Measurements from ENCODE around the gene TRAF3IP1. TPM values are rescaled to one million over a fixed set of nuclear protein-coding genes. Genes with fewer than 3 reads are reported as not detected.

Gene TRAF3IP1
- total and polyA plus RNA-seq, 4 donors, result 8.9 to 41.0 (median 14.7) TPM

GRCh38 chr2:238398577-238398976 is 78.3 kb downstream of the TRAF3IP1 start:
- H3K27ac ChIP-seq (ENCODE audit: low read depth in 1 of 2, low read length in 1 of 2), result no peak overlapping the region
- no peak overlapping the region for H3K4me3 ChIP-seq
- H3K36me3 ChIP-seq (ENCODE audit: control insufficient read depth in 4 of 4, insufficient read depth in 4 of 4, low read length in 4 of 4), result peaks cover 0 to 8% (median 6%) of the 10 kb centered on the region in 4 donors
- no peak for ATAC-seq (ENCODE audit: insufficient read depth, low FRiP score)
- no peak overlapping the region for H3K9ac ChIP-seq (ENCODE audit: insufficient read depth in 1 of 2, low read length in 2 of 2)
- H3K27me3 ChIP-seq (ENCODE audit: control insufficient read depth in 3 of 3, insufficient read depth in 3 of 3, low read length in 2 of 3), result no peaks in the 10 kb centered on the region
- 88 to 90% methylated on average over 6 of the region's 6 CpGs for WGBS, 2 donors
- peaks cover 0 to 1% (median 0%) of the 10 kb centered on the region in 4 donors for H3K9me3 ChIP-seq (ENCODE audit: control insufficient read depth in 4 of 4, insufficient read depth in 3 of 4, low read length in 3 of 4)
- H3K4me1 ChIP-seq (ENCODE audit: control insufficient read depth in 5 of 5, insufficient read depth in 5 of 5, low read length in 5 of 5), result peaks cover 0 to 6% (median 0%) of the 10 kb centered on the region in 5 donors
- no peak for DNase-seq
- TF ChIP-seq CTCF (IDR thresholded peaks at IDR 0.05; ENCODE audit: control extremely low read depth, extremely low read depth), result no peak

- no peak for ATAC-seq (ENCODE audit: insufficient read depth, low FRiP score)
- WGBS, 2 donors, result 82 to 88% methylated on average over 2 of the region's 2 CpGs
- peaks cover 0 to 1% (median 0%) of the 10 kb centered on the region in 4 donors for H3K9me3 ChIP-seq (ENCODE audit: control insufficient read depth in 4 of 4, insufficient read depth in 3 of 4, low read length in 3 of 4)
- peaks cover 0 to 6% (median 0%) of the 10 kb centered on the region in 5 donors for H3K4me1 ChIP-seq (ENCODE audit: control insufficient read depth in 5 of 5, insufficient read depth in 5 of 5, low read length in 5 of 5)
- no peaks in the 10 kb centered on the region for H3K27me3 ChIP-seq (ENCODE audit: control insufficient read depth in 3 of 3, insufficient read depth in 3 of 3, low read length in 2 of 3)
- no peak overlapping the region for H3K27ac ChIP-seq (ENCODE audit: low read depth in 1 of 2, low read length in 1 of 2)
- no peak overlapping the region for H3K9ac ChIP-seq (ENCODE audit: insufficient read depth in 1 of 2, low read length in 2 of 2)
- no peak overlapping the region for H3K4me3 ChIP-seq
- peaks cover 0 to 8% (median 6%) of the 10 kb centered on the region in 4 donors for H3K36me3 ChIP-seq (ENCODE audit: control insufficient read depth in 4 of 4, insufficient read depth in 4 of 4, low read length in 4 of 4)
- no peak for TF ChIP-seq CTCF (IDR thresholded peaks at IDR 0.05; ENCODE audit: control extremely low read depth, extremely low read depth)
- DNase-seq, result peak in 2 of 3 donors; percentile 34 to 71
Measured at GRCh38 chr2:238399094-238399493, 78.8 kb downstream of the TRAF3IP1 start.

DNA sequence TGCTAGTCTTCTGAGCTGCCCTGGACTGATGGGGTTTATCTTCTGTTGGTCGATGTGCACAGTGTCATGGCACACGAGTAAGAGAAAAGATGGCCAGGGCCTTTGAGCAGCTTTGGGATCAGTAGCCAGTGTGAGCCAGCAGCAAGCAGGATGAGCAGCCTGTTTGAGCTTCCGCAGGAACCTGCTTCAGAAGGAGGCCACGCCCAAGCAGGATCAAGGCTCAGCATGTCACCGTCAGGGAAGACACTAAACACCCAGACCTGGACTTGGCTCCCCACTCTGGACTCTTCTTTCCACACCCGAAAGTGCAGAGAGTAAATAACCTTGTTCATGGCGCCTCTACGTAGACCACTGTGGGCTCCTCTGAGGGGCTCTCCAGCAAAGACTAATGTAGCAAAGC is 81.2 kb downstream of the TRAF3IP1 start:
- Histone ChIP-seq H3K27ac (ENCODE audit: low read depth in 1 of 2, low read length in 1 of 2) (peak overlapping the region in 1 of 2 donors; percentile 4), H3K36me3 (ENCODE audit: control insufficient read depth in 4 of 4, insufficient read depth in 4 of 4, low read length in 4 of 4) (peaks cover 0 to 8% (median 6%) of the 10 kb centered on the region in 4 donors), H3K9ac (ENCODE audit: insufficient read depth in 1 of 2, low read length in 2 of 2) (no peak overlapping the region), H3K9me3 (ENCODE audit: control insufficient read depth in 4 of 4, insufficient read depth in 3 of 4, low read length in 3 of 4) (peaks cover 0 to 1% (median 0%) of the 10 kb centered on the region in 4 donors), H3K4me1 (ENCODE audit: control insufficient read depth in 5 of 5, insufficient read depth in 5 of 5, low read length in 5 of 5) (peaks cover 0 to 6% (median 0%) of the 10 kb centered on the region in 5 donors), H3K27me3 (ENCODE audit: control insufficient read depth in 3 of 3, insufficient read depth in 3 of 3, low read length in 2 of 3) (no peaks in the 10 kb centered on the region), H3K4me3 (no peak overlapping the region)
- TF ChIP-seq CTCF (IDR thresholded peaks at IDR 0.05; ENCODE audit: control extremely low read depth, extremely low read depth), result no peak
- ATAC-seq (ENCODE audit: insufficient read depth, low FRiP score) (no peak), DNase-seq (no peak)
- WGBS, 2 donors, result 92 to 96% methylated on average over 8 of the region's 8 CpGs
